Urothelium cell line (cell line): ENCODE data around the gene MAN2B2.
"Not testable (repeated sequence)": the region's sequence is repeated elsewhere in the genome, so short reads cannot be mapped to it uniquely, and the experiment has no call there.

Experiments
- DNase-seq: peaks from one replicate; pipeline ENCODE4 v3.0.0; 2011; ENCODE audit warnings: low spot score, mixed read lengths
- FAIRE-seq: peaks from 2 replicates; lab custom pipeline; 2011; peaks lifted over from hg19 to GRCh38; lab: Jason Lieb, UNC

MAN2B2 gene

DNA sequence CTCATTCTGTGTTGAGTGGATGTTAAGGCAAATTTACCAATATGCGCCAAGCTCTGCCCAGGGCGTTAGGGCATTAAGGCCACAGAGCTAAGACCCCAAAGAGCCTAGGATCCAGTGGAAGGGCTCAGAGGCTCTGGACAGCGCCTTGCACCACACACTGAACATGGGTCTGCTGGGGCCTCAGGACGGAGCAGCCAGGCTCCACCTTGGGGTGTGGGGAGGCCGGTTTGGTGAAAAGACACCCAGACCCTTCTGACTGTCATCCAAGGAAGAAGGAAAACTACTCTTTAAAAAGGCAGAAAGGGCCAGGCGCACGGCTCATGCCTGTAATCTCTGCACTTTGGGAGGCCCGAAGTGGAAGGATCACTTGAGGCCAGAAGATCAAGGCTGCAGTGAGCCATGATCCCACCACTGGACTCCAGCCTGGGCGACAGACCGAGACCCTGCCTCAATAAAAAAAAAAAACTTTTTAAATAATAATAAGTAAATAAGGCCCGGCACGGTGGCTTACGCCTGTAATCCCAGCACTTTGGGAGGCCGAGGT lies 64.2 kb downstream of the MAN2B2 start:
- FAIRE-seq (no peak), DNase-seq (no peak)

DNA sequence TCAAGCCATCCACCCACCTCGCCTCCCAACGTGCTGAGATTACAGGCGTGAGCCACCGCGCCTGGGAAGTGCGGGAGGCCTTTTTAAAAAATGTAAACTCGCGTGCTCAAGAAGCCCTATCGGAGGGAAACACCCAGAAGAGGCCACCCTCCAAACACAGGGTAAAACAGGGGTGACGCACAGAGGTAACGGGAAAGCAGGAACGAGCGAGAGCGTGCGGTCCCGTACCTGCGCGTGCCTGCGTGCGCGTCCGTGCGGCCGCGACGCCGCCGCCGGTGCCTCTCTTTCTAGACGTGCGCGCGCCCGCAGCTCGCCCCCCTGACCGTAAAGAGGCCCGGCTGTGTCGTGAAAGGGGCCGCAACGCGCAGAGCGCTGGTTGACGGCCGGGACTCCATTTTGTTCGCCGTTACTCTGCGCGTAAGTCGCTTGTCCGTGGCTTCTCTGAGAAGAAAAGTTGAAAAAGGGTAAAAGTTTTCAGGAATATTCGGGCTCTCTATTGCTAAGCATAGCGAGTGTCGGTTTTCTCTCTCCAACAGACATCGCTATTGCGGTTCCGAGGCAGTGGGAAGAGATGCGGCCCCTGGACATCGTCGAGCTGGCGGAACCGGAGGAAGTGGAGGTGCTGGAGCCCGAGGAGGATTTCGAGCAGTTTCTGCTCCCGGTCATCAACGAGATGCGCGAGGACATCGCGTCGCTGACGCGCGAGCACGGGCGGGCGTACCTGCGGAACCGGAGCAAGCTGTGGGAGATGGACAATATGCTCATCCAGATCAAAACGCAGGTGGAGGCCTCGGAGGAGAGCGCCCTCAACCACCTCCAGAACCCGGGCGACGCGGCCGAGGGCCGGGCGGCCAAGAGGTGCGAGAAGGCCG lies 65.5 kb downstream of the MAN2B2 start, which contains the start of gene MRFAP1:
Gene MRFAP1 (plus strand): TSS at position 394 of the 872 bp plus-strand sequence. CDS start 178 bp downstream, at position 572.
- peak; percentile 88 for DNase-seq
- peak; percentile 5 for FAIRE-seq

DNA sequence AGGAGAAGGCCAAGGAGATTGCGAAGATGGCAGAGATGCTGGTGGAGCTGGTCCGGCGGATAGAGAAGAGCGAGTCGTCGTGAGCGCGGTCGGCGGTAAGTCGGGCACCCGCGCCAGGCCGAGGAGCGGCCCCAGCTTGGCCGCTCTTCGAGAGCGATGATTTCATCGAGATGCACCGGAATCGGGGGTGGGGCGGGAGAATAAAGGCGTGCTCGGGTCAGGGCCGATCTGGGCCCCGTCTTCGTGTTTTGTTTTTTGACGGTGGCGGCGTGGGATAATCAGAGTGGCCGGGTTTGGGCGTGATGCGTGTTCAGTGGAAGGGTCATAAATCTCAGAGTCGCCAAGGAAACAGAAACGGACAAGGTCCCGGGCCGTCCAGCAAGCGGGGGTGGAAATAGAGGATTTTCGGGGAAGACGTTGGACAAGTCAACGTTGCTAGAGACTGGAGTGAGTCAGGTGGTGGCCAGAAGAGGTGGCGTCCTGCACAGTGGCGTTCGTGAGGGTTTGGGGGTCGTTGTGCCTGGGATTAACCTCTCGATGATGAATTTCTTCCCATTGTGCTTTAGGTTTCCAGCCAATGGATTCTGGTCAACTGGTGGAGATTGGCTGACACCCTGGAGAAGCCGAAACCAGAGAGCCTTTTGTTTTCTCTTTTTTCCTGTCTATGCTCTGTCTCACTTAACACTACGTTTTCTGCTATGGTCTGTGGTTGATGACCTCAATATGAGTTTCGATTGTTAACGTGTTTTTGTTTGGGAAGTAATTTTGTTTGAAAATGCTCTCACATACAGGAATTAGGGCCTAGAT lies 66.4 kb downstream of the MAN2B2 start:
- DNase-seq, result peak; percentile 31
- no peak for FAIRE-seq

DNA sequence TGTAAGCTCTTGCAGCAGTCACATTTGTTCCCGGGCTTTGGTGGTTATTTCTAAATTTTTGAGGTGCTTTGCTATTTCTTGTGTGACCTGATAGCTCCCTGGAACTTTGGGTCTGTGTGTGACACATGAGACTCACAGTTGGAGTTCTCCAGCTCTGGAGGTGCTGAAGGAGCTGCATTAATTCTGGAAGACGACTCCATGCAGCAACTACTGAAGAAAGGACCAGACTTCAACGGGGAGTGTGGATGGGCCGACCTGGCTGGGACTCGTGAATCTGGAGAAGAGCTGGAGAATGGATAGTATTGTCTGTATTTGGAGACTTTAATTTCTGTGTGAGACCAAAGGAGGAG lies 67.0 kb downstream of the MAN2B2 start:
- no peak for DNase-seq
- no peak for FAIRE-seq

DNA sequence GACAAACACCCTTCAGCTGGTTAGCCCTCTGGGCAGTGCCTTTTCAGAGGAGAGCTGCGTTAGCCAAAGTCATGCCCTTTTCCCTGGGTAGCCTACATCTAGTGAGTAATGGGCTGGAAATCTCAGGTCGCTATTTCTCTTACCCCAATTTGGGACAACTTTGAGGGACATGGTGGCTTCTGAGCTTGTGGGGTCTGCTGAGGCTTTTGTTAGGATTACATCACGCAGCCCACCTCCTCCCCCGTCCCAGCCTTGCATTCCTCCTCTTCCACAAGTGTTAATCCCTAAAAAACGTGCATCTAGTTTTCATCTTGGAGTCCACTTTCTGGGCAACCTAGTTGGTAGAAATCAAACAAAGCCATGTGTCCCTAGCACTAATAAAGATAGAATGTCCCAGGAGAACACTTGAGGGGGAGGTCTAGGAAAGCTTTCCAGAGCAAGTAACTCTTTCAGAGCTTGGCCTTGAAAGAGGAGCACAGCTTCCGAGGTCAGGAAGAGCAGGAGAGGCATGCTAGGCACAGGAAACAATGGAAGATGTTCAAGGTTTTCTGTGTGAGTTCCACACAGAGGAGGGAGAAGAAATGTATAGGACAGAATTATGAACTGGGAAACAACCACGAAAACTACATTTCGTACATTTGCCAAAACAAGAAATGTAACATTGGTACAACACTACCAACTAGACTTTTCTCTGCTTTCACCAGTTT lies 68.3 kb downstream of the MAN2B2 start:
- DNase-seq (no peak), FAIRE-seq (no peak)

DNA sequence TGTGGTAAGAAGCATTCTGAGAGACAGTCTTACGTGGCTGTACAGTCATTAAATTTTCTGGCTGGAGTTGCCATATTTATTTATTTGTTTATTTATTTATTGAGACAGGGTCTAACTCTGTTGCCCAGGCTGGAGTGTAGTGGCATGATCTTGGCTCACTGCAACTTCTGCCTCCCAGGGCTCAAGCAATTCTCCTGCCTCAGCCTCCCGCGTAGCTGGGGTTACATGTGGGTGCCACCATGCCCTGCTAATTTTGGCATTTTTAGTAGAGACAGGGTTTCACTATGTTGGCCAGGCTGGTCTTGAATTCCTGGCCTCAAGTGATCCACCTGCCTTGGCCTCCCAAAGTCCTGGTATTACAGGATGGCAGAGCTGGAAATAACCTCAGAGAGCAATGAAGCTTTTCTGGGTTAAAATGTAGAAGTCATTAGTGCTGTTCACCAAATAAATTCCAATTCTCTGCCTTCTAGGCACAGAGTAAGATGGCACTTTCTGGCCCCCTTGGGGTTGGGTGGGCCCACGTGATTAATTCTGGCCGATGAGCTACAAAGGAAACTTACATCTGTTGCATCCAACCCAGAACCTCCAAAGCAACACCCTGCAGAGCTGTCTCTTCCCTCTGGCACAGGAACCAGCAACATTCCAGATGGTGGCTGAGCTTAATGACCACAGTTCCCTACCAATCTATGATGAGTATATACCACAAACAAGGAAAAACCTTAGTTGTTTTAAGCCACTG lies 70.0 kb downstream of the MAN2B2 start:
- FAIRE-seq, result no peak
- DNase-seq, result no peak

DNA sequence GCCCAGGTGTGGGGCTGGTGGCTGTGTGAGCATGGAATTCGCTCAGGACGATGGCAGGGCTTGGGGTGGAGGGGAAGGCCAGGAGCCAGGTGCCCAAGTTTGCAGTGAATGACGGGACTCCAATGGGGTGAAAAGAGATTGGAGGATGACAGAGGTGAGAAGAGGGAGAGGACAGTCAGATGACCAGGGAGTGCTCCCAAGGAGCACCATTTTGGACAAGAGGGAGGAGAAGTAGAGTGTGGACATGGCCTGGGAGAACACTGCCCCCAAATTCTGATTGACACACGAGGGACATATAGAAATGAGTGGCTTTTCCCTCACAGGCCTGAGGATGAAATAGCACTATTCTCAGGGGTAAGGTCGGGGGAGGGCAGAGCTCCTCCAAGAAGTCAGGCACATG lies 72.2 kb downstream of the MAN2B2 start:
- FAIRE-seq, result no peak
- no peak for DNase-seq

DNA sequence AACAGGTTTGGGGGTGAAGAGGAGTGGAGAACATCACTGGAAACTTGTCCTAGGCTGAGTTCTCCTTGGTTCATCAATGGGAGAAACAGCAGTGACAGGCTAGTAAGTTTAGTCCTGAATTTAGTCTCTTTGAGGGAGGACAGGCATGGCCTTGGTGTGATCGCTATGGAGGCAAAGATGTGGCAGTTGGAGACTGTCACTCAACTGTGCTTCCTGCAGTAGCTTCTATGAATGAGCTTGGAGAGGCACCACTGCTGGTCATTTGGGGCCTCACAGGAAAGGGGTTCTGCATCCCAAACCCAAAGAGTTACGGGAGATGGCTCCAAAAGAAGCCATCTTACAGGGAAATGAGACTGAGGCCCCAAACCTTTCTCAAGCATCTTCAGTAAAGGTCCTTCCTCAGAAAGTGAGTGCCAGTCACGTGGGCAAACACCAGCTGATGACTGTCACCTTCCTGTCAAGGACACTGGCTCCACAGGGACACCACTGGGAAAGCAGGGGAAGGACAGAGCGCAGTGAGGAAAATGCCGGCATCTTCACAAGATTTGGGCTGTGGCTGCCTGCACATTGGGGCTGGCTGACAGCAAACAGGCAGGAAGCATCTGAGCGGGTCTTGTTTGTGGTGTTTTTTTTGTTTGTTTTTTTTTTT lies 72.7 kb downstream of the MAN2B2 start:
- FAIRE-seq, result no peak
- DNase-seq, result no peak

DNA sequence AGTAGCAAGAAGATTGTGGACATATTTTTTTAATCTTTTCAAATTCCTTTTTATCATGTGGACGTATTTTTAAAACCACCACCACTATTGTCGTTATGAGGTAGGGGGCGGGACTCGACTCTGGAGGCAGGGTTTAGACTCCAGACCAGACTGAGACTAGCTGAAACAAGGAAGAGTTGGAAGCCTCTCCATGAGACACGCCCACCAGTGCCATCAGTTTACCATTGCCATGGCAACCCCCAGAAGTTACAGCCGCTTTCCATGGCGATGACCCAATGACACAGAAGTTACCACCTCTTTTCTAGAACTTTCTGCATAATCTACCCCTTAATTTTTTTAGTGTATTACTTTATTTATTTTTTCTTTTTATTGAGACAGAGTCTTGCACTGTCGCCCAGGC lies 74.2 kb downstream of the MAN2B2 start:
- FAIRE-seq (no peak), DNase-seq (no peak)

DNA sequence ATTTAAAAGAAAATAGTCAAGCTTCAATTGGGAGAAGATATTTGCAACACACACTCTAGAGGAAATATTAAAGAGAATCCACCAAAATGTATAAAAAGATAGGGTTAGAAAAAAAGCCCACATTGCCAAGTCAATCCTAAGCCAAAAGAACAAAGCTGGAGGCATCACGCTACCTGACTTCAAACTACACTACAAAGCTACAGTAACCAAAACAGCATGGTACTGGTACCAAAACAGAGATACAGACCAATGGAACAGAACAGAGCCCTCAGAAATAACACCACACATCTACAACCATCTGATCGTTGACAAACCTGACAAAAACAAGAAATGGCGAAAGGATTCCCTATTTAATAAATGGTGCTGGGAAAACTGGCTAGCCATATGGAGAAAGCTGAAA lies 79.2 kb downstream of the MAN2B2 start:
- DNase-seq, FAIRE-seq: not testable (repeated sequence)

DNA sequence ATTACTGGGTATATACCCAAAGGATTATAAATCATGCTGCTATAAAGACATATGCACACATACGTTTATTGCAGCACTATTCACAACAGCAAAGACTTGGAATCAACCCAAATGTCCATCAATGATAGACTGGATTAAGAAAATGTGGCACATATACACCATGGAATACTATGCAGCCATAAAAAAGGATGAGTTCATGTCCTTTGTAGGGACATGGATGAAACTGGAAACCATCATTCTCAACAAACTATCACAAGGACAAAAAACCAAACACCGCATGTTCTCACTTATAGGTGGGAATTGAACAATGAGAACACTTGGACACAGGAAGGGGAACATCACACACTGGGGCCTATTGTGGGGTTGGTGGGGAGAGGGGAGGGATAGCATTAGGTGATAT lies 80.3 kb downstream of the MAN2B2 start:
- FAIRE-seq, DNase-seq: not testable (repeated sequence)

DNA sequence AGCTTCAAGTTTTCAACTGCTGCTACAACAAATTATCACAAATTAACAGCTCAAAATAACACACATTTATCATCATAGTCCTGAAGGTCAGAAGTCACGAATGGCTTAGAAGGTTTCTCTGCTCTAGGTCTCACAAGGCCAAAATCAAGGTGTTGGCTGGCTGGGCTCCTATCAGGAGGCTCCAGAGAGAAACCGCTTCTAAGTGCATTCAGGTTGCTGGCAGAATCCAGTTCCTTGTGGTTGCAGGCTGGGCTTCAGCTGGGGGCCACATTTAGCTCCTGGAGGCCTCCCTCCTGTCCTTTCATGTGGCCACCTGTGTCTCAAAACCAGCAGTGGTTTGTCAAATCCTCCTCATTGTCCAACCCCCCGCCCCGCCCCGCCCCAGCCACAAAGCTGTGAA lies 80.9 kb downstream of the MAN2B2 start:
- FAIRE-seq, result no peak
- no peak for DNase-seq

DNA sequence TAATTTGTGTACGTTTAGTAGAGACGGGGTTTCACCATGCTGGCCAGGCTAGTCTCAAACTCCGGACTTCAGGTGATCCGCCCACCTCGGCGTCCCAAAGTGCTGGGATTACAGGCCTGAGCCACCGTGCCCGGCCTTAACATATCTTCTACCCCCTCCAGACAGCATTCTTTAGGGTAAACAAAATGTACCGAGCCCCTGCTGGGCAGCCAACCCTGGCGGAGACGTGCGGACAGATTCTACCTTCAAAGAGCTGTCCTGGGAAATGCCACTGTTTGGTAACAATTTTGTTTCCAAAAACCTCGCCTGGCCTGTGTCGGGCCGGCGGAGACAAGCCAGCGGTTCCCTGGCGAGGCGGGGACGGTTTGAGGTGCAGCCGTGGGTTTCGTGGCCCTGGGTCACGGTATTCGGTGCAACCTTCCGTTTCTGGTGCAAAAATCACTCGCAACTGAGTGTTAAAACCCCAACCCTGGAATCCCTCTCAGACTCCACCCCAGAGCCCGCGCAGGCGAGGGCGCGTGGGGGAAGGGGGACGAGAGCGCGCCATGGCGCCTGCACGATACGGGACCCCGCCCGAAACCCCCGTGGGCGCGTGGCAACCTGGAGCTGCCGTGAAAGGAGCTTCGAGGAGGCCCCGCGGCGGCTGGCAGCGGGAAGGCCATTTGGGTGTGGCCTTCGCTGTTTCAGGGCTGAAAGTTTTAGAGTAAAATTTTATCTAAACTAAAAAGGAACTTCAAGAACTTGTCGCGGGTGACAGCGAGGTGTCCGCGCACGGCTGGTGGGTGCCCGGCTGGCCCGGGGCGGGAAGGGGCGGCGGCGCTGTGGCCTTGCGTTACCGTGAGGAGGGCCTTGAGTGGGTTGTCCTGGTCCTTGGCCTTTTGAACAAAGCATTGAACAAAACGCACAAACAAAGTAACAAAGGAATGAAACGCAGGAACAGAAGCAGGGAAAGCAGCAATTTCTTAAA lies 82.5 kb downstream of the MAN2B2 start:
- DNase-seq (no peak), FAIRE-seq (no peak)

DNA sequence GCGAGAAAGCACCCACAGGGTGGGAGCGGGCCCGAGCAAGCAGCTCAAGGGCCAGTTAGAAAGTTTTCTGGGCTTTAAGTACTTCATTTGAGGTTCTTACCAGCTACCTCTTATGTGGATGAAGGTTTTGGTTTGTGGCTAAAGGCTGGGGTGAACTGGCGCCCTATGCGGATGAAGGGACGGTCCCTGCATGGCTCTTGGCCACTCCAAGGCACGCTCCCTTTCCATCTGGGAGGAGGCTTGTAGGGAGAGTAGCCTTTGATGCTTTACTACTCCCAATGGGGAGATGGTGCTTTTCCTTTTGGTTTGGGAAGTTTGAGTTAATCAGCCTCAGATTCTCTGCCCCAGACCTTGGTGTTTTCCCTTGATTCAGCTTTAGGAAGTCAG lies 83.2 kb downstream of the MAN2B2 start:
- DNase-seq, result no peak
- no peak for FAIRE-seq

DNA sequence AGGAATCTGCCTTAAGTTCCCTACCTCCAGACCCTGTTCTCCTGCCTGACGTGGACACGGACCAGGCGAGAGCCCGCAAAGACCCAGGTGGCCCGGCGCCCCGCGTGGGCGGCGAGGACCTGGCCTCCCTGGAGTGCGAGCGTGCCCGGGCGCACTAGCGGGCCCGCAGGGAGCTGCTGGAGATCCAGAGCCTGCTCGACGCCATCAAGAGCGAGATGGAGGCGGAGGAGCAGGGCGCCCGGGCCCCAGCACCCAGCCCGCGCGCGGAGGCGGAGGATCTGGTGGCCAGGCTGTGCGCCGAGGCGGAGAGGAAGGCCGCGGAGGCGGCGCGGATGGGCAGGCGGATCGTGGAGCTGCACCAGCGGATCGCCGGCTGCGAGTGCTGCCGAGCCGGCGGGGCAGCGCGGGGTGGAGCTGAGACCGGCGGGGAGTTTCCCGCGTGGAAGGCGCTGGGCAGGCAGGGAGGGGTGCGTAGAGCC lies 83.6 kb downstream of the MAN2B2 start:
- no peak for DNase-seq
- FAIRE-seq, result no peak

DNA sequence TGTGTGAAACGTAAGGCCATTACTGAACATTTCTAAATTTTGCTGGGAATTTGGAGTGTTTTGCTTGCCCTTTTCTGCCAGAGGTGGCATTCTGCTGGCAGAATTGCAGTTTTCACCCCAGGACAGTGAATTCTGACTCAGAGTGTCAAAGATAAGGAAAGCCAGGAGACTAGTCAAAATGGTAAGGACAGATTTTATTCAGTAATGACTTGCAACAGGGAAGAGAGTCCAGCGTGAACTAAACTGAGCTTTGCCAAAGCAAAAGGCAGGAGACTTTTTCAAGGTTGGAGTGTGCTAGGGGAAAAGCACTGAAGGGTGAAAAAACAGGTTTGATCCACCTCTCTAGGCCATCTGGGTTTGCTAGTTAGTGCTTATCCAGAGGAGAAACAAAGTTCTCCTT lies 84.9 kb downstream of the MAN2B2 start:
- FAIRE-seq, result no peak

DNA sequence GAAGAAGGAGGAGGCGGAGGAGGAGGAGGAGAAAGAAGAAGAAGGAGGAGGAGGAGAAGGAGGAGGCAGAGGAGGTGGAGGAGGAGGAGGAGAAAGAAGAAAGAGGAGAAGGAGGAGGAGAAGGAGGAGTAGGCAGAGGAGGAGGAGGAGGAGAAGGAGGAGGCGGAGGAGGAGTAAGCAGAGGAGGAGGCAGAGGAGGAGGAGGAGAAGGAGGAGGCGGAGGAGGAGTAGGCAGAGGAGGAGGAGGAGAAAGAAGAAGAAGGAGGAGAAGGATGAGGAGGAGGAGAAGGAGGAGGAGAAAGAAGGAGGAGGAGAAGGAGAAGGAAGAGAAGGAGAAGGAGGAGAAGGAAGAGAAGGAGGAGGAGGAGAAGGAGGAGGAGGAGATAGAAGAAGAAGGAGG lies 85.4 kb downstream of the MAN2B2 start:
- DNase-seq, result no peak
- FAIRE-seq, result no peak

More for the DNA sequence above, 84.9 kb downstream of the MAN2B2 start:
- DNase-seq, result no peak

DNA sequence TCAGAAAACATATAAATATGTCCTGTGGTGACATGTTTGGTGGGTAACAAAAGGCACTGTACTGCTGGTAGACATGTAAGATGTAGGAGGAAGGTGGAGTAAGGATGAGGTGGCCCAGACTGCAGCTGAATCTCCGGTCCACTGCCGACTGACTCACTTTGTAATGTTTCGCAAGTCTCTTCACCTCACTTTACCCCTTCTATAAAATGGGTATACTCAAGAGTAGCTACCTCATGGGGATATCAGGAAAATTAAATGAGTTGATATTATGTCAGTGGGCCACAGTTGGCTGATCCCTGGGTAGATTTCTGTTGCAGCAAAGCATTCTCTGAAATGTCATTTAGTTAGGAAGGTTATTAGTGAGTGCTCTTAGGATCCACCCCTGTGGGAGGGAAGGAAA lies 87.6 kb downstream of the MAN2B2 start:
- FAIRE-seq, result no peak
- DNase-seq, result no peak
